HEK293 (cell line): Measurements from ENCODE around the gene PKNOX2.

Experiments used
- CTCF ChIA-PET: fragments of 350-600 bp; formaldehyde crosslinking; extraction: SDS; loops from one replicate; lab custom pipeline; 2021; ENCODE audit warnings: antibody characterized with exemption; lab: Yijun Ruan, JAX
- POLR2A ChIA-PET: fragments of 300-600 bp; formaldehyde crosslinking; extraction: SDS; loops from one replicate; lab custom pipeline; 2020; ENCODE audit warnings: antibody characterized with exemption, inconsistent platforms; lab: Yijun Ruan, JAX
- H3K27ac ChIP-seq: fragments of 200-500 bp; sonication (Bioruptor generic); 2 replicates; pipeline ENCODE4 v1.5.1; 2014; ENCODE audit warnings: low read depth, low read length, control low read depth, inconsistent platforms; ENCODE audit errors: extremely low read depth
- H3K36me3 ChIP-seq, 2 experiments: fragments of 200-500 bp in 1 of 2; sonication (Bioruptor generic) in 1 of 2; 1 replicate in 1 of 2; 2 replicates in 1 of 2; pipeline ENCODE4 v1.5.1; 2014 to 2017; ENCODE audit warnings: inconsistent platforms in 2 of 2, low read length in 2 of 2; ENCODE audit not compliant: control insufficient read depth in 2 of 2, insufficient read depth in 1 of 2
- H3K4me1 ChIP-seq: fragments of 200-500 bp; sonication (Bioruptor generic); 2 replicates; pipeline ENCODE4 v1.5.1; 2014; ENCODE audit warnings: mild to moderate bottlenecking, low read length, inconsistent platforms; ENCODE audit not compliant: control insufficient read depth, insufficient read depth
- H3K4me3 ChIP-seq: 2 replicates; pipeline ENCODE4 v1.5.1; 2011; ENCODE audit warnings: low read depth, mild to moderate bottlenecking, control low read depth, low read length, moderate library complexity
- H3K9me3 ChIP-seq: fragments of 200-500 bp; sonication (Bioruptor generic); 2 replicates; pipeline ENCODE4 v1.5.1; 2014; ENCODE audit warnings: low read depth, low read length, inconsistent platforms; ENCODE audit not compliant: control insufficient read depth, insufficient read depth
- BCL11A ChIP-seq: fragments of 450-650 bp; formaldehyde crosslinking; IDR thresholded peaks from 2 replicates; pipeline ENCODE4 v1.5.1; 2016; ENCODE audit warnings: low read depth, missing biosample characterization, missing genetic modification characterization
- EGR2 ChIP-seq: fragments of 450-650 bp; formaldehyde crosslinking; IDR thresholded peaks from 2 replicates; pipeline ENCODE4 v1.5.1; 2016; ENCODE audit warnings: low read depth, missing biosample characterization, missing genetic modification characterization
- FEZF1 ChIP-seq: fragments of 450-650 bp; formaldehyde crosslinking; IDR thresholded peaks from 2 replicates; pipeline ENCODE4 v1.5.1; 2016; ENCODE audit warnings: missing biosample characterization, missing genetic modification characterization
- MYNN ChIP-seq: fragments of 450-650 bp; formaldehyde crosslinking; IDR thresholded peaks from 2 replicates; pipeline ENCODE4 v1.5.1; 2016; ENCODE audit warnings: missing biosample characterization, missing genetic modification characterization, borderline replicate concordance
- OSR2 ChIP-seq: fragments of 450-650 bp; formaldehyde crosslinking; IDR thresholded peaks from 2 replicates; pipeline ENCODE4 v1.5.1; 2016; ENCODE audit warnings: missing biosample characterization, missing genetic modification characterization
- ZBTB8A ChIP-seq: fragments of 450-650 bp; formaldehyde crosslinking; IDR thresholded peaks from 2 replicates; pipeline ENCODE4 v1.5.1; 2016; ENCODE audit warnings: missing biosample characterization, missing genetic modification characterization
- ZFP3 ChIP-seq: fragments of 450-650 bp; formaldehyde crosslinking; IDR thresholded peaks from 2 replicates; pipeline ENCODE4 v1.5.1; 2016; ENCODE audit warnings: low read depth, missing biosample characterization, missing genetic modification characterization
- ZNF202 ChIP-seq: fragments of 450-650 bp; formaldehyde crosslinking; IDR thresholded peaks from 2 replicates; pipeline ENCODE4 v1.5.1; 2016; ENCODE audit warnings: missing biosample characterization, missing genetic modification characterization, borderline replicate concordance
- ZNF211 ChIP-seq: fragments of 450-650 bp; formaldehyde crosslinking; IDR thresholded peaks from 2 replicates; pipeline ENCODE4 v1.5.1; 2016; ENCODE audit warnings: low read depth, missing biosample characterization, missing genetic modification characterization
- ZNF239 ChIP-seq: fragments of 450-650 bp; formaldehyde crosslinking; IDR thresholded peaks from 2 replicates; pipeline ENCODE4 v1.5.1; 2016; ENCODE audit warnings: missing biosample characterization, missing genetic modification characterization
- ZNF292 ChIP-seq: fragments of 450-650 bp; formaldehyde crosslinking; IDR thresholded peaks from 2 replicates; pipeline ENCODE4 v1.5.1; 2016; ENCODE audit warnings: low read depth, missing biosample characterization, missing genetic modification characterization, borderline replicate concordance
- ZNF416 ChIP-seq: fragments of 450-650 bp; formaldehyde crosslinking; IDR thresholded peaks from 2 replicates; pipeline ENCODE4 v1.5.1; 2016; ENCODE audit warnings: missing biosample characterization, missing genetic modification characterization
- ZNF555 ChIP-seq: fragments of 450-650 bp; formaldehyde crosslinking; conservative IDR thresholded peaks from 2 replicates; pipeline ENCODE4 v1.5.1; 2017; ENCODE audit warnings: missing biosample characterization, mild to moderate bottlenecking, missing genetic modification characterization, inconsistent platforms
- ZNF561 ChIP-seq: fragments of 450-650 bp; IDR thresholded peaks from 2 replicates; pipeline ENCODE4 v1.5.1; 2018; ENCODE audit warnings: missing biosample characterization, missing genetic modification characterization, borderline replicate concordance
- ZNF600 ChIP-seq: fragments of 450-650 bp; formaldehyde crosslinking; IDR thresholded peaks from 2 replicates; pipeline ENCODE4 v1.5.1; 2016; ENCODE audit warnings: missing biosample characterization, missing genetic modification characterization
- ZNF610 ChIP-seq: fragments of 450-650 bp; formaldehyde crosslinking; IDR thresholded peaks from 2 replicates; pipeline ENCODE4 v1.5.1; 2016; ENCODE audit warnings: missing biosample characterization, missing genetic modification characterization, borderline replicate concordance
- ZNF621 ChIP-seq: fragments of 450-650 bp; formaldehyde crosslinking; IDR thresholded peaks from 2 replicates; pipeline ENCODE4 v1.5.1; 2017; ENCODE audit warnings: missing biosample characterization, missing genetic modification characterization
- ZNF677 ChIP-seq: fragments of 450-650 bp; IDR thresholded peaks from 2 replicates; pipeline ENCODE4 v1.5.0; 2018; ENCODE audit warnings: missing biosample characterization, mild to moderate bottlenecking, missing genetic modification characterization, moderate library complexity
- ZNF701 ChIP-seq: fragments of 450-650 bp; formaldehyde crosslinking; IDR thresholded peaks from 2 replicates; pipeline ENCODE4 v1.5.1; 2016; ENCODE audit warnings: missing biosample characterization, missing genetic modification characterization
- ZNF707 ChIP-seq: fragments of 450-650 bp; formaldehyde crosslinking; IDR thresholded peaks from 2 replicates; pipeline ENCODE4 v1.5.1; 2016; ENCODE audit warnings: missing biosample characterization, missing genetic modification characterization
- ZNF747 ChIP-seq: fragments of 450-650 bp; formaldehyde crosslinking; IDR thresholded peaks from 2 replicates; pipeline ENCODE4 v1.5.1; 2016; ENCODE audit warnings: missing biosample characterization, missing genetic modification characterization
- ZNF843 ChIP-seq: fragments of 450-650 bp; formaldehyde crosslinking; IDR thresholded peaks from 2 replicates; pipeline ENCODE4 v1.5.1; 2016; ENCODE audit warnings: missing biosample characterization, missing genetic modification characterization
- TF ChIP-seq, protein P1 (sequence below): fragments of 450-650 bp; formaldehyde crosslinking; IDR thresholded peaks from 2 replicates; pipeline ENCODE4 v1.5.1; 2016; ENCODE audit warnings: missing biosample characterization, missing genetic modification characterization, borderline replicate concordance
- TF ChIP-seq, protein P2 (sequence below): fragments of 450-650 bp; formaldehyde crosslinking; IDR thresholded peaks from 2 replicates; pipeline ENCODE4 v1.5.1; 2016; ENCODE audit warnings: missing biosample characterization, missing genetic modification characterization
- TF ChIP-seq, protein P3 (sequence below): IDR thresholded peaks from 2 replicates; pipeline ENCODE4 v1.6.1; 2011; ENCODE audit warnings: mild to moderate bottlenecking, low read depth, low read length, borderline replicate concordance
- TF ChIP-seq, protein P4 (sequence below): fragments of 450-650 bp; formaldehyde crosslinking; IDR thresholded peaks from 2 replicates; pipeline ENCODE4 v1.5.1; 2017; ENCODE audit warnings: missing biosample characterization, missing genetic modification characterization

Gene PKNOX2

DNA sequence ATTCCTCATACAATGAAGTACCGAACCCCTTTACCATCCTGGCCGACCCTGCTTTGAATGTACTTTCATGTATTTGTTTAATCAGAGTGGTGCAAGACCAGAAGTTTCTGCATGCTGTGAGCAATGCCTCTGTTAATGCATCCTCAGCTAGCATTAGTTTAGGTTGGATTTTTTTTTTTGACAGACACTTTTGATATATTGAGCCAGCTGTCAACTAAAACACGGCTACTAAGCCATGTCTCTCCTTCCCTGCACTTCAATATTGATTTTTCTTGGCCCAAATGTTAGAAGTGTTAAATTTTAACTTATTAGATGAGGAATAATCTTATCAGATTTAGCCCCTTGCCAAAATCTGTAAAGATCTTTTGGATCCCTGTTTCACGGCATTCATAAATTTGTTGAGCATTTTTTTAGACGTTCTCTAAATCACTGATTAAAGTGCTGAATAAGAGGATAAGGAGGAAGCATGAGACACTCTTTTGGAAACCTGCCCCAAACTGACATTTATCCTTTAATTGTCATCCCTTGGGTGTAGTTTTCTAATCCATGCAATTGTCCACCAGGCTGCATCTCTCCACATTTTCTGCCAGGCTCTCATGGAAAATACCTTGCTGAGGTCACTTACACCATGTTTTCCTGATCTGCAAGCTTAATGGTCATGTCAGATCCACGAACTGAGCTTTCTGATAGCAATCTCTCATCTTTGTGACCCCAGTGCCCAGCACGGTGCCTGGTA, 200.8 kb downstream of the PKNOX2 start:
- no peaks in the 10 kb centered on the region for H3K9me3 ChIP-seq
- no peak overlapping the region for H3K4me3 ChIP-seq
- H3K4me1 ChIP-seq: no peaks in the 10 kb centered on the region
- POLR2A ChIA-PET: no interaction called here
- TF ChIP-seq ZNF677 (tag by site-specific recombination) (no peak), ZNF416 (tag by site-specific recombination) (no peak), ZNF202 (tag by site-specific recombination) (no peak), OSR2 (tag by site-specific recombination) (no peak), ZNF239 (no peak), ZNF747 (tag by site-specific recombination) (no peak), ZNF292 (tag by site-specific recombination) (no peak), FEZF1 (tag by site-specific recombination) (no peak), ZFP3 (tag by site-specific recombination) (no peak), ZNF600 (tag by site-specific recombination) (no peak), MYNN (tag by site-specific recombination) (no peak), ZNF621 (tag by site-specific recombination) (no peak)
- TF ChIP-seq, protein P1, sequence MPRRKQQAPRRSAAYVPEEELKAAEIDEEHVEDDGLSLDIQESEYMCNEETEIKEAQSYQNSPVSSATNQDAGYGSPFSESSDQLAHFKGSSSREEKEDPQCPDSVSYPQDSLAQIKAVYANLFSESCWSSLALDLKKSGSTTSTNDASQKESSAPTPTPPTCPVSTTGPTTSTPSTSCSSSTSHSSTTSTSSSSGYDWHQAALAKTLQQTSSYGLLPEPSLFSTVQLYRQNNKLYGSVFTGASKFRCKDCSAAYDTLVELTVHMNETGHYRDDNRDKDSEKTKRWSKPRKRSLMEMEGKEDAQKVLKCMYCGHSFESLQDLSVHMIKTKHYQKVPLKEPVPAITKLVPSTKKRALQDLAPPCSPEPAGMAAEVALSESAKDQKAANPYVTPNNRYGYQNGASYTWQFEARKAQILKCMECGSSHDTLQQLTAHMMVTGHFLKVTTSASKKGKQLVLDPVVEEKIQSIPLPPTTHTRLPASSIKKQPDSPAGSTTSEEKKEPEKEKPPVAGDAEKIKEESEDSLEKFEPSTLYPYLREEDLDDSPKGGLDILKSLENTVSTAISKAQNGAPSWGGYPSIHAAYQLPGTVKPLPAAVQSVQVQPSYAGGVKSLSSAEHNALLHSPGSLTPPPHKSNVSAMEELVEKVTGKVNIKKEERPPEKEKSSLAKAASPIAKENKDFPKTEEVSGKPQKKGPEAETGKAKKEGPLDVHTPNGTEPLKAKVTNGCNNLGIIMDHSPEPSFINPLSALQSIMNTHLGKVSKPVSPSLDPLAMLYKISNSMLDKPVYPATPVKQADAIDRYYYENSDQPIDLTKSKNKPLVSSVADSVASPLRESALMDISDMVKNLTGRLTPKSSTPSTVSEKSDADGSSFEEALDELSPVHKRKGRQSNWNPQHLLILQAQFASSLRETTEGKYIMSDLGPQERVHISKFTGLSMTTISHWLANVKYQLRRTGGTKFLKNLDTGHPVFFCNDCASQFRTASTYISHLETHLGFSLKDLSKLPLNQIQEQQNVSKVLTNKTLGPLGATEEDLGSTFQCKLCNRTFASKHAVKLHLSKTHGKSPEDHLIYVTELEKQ (tag by site-specific recombination): no peak
- TF ChIP-seq, protein P2, sequence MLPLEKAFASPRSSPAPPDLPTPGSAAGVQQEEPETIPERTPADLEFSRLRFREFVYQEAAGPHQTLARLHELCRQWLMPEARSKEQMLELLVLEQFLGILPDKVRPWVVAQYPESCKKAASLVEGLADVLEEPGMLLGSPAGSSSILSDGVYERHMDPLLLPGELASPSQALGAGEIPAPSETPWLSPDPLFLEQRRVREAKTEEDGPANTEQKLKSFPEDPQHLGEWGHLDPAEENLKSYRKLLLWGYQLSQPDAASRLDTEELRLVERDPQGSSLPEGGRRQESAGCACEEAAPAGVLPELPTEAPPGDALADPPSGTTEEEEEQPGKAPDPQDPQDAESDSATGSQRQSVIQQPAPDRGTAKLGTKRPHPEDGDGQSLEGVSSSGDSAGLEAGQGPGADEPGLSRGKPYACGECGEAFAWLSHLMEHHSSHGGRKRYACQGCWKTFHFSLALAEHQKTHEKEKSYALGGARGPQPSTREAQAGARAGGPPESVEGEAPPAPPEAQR (tag by site-specific recombination): no peak
- TF ChIP-seq, protein P3, sequence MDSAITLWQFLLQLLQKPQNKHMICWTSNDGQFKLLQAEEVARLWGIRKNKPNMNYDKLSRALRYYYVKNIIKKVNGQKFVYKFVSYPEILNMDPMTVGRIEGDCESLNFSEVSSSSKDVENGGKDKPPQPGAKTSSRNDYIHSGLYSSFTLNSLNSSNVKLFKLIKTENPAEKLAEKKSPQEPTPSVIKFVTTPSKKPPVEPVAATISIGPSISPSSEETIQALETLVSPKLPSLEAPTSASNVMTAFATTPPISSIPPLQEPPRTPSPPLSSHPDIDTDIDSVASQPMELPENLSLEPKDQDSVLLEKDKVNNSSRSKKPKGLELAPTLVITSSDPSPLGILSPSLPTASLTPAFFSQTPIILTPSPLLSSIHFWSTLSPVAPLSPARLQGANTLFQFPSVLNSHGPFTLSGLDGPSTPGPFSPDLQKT: no peak
- no peak overlapping the region for H3K27ac ChIP-seq
- H3K36me3 ChIP-seq: peaks cover 0 to 4% of the 10 kb centered on the region in 2 experiments; a peak in 1 of 3 replicates
- CTCF ChIA-PET: interaction anchor here (0.7 to 2.9 kb wide), 2 partner anchors 64 to 493 kb away, joined by 3 to 14 read pairs; no protein-coding TSS in a partner anchor

GRCh38 chr11:125367710-125368109, 203.2 kb downstream of the PKNOX2 start:
- Histone ChIP-seq H3K4me3 (no peak overlapping the region), H3K27ac (no peak overlapping the region), H3K9me3 (no peaks in the 10 kb centered on the region), H3K4me1 (no peaks in the 10 kb centered on the region), H3K36me3 (peaks cover 0 to 4% of the 10 kb centered on the region in 2 experiments; a peak in 1 of 3 replicates)
- CTCF ChIA-PET: interaction anchor here (1.1 kb wide), 2 partner anchors 14 to 37 kb away, joined by 5 read pairs; no protein-coding TSS in a partner anchor
- TF ChIP-seq BCL11A (tag by site-specific recombination) (no peak), ZNF555 (no peak), EGR2 (tag by site-specific recombination) (no peak), ZNF561 (tag by site-specific recombination) (no peak), ZNF610 (tag by site-specific recombination) (no peak), ZNF211 (tag by site-specific recombination) (no peak), ZNF701 (tag by site-specific recombination) (no peak), ZBTB8A (no peak), ZNF843 (no peak), ZNF621 (tag by site-specific recombination) (no peak), ZNF707 (tag by site-specific recombination) (no peak)
- TF ChIP-seq, protein P4, sequence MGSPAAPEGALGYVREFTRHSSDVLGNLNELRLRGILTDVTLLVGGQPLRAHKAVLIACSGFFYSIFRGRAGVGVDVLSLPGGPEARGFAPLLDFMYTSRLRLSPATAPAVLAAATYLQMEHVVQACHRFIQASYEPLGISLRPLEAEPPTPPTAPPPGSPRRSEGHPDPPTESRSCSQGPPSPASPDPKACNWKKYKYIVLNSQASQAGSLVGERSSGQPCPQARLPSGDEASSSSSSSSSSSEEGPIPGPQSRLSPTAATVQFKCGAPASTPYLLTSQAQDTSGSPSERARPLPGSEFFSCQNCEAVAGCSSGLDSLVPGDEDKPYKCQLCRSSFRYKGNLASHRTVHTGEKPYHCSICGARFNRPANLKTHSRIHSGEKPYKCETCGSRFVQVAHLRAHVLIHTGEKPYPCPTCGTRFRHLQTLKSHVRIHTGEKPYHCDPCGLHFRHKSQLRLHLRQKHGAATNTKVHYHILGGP (tag by site-specific recombination): no peak
- POLR2A ChIA-PET: no interaction called here
